Activated T-cell treated with anti-CD3 and anti-CD28 coated beads for 48 hours (primary cell): ENCODE results near the gene VWA1.
"Not testable (repeated sequence)": the region's sequence is repeated elsewhere in the genome, so short reads cannot be mapped to it uniquely, and the experiment has no call there.

Source experiments
- DNase-seq: peaks from one replicate; pipeline ENCODE4 v3.0.0-alpha.2; 2020; ENCODE audit warnings: low read depth

VWA1 gene

DNA sequence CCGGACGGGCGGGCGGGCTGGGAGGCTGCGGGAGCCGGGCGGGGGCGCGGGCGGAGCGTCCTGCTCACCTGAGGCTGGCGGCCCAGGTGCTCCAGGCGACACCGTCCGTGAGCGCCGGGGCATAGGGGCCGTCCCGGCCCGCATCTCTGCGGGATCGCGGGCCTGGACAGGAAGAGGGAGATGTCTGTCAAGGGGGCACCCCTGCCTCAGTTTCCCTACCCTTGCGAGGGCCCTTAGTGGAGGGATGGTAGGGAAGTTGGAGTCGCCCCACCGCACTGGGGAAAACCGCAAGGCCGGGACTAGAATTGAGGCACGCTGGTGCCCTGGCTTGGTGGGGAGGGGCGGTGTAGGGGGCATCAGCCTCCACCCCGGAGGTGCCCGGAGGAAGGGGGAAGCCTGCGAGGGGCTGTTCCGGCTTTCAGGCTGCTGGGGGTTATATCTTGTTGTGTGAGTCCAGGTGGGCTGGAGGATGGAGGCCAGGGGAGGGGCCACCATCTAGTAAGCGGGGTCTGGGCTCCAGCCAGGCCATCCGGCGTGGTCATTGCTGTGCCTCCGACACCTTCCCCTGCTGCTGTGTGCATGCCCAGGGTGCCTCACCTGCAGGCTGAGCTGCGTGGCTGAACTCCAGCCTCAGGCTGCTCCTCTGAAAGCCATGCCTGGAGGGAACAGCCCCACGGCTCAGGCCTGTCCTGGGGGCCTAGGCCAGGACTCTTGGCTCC, 580 bp downstream of the VWA1 start:
- DNase-seq, result no peak

DNA sequence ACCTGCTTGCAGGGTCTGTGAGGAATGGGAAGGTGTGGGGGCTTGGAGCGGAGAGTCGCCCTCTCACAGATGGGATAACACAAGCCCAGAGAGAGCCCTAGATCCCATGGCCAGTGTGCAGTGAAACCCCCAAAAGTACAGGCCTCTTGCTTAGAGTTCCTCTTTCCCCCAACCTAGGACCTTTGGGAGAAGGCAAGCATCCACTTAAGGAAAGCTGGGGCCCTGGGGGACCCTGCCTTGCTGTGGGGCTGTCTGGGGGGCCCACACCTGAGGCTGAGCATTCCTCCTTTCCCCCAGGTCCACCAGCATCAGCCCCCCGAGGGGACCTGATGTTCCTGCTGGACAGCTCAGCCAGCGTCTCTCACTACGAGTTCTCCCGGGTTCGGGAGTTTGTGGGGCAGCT, 1.1 kb downstream of the VWA1 start:
- no peak for DNase-seq

DNA sequence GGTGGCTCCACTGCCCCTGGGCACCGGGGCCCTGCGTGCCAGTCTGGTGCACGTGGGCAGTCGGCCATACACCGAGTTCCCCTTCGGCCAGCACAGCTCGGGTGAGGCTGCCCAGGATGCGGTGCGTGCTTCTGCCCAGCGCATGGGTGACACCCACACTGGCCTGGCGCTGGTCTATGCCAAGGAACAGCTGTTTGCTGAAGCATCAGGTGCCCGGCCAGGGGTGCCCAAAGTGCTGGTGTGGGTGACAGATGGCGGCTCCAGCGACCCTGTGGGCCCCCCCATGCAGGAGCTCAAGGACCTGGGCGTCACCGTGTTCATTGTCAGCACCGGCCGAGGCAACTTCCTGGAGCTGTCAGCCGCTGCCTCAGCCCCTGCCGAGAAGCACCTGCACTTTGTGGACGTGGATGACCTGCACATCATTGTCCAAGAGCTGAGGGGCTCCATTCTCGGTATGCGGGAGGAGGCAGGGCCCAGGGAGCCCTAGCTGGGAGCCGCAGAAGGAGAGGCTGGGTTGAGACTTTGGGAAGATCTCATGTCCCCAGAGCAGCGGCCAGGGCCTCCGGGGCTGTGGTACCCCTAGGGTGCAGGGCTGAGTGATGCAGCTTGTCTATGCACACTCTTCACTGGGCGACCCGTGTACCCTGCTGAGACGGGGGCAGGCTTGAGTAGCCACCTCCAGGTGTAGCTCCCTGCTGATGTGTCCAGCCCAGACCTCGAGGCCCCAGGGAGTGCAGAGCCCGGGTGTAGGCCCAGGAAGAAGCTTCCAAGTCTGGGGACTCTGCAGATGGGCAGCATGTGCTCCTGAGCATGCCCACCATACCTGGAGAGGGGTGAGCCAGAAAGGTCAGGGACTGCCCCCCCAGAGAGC, 1.8 kb downstream of the VWA1 start:
- no peak for DNase-seq

DNA sequence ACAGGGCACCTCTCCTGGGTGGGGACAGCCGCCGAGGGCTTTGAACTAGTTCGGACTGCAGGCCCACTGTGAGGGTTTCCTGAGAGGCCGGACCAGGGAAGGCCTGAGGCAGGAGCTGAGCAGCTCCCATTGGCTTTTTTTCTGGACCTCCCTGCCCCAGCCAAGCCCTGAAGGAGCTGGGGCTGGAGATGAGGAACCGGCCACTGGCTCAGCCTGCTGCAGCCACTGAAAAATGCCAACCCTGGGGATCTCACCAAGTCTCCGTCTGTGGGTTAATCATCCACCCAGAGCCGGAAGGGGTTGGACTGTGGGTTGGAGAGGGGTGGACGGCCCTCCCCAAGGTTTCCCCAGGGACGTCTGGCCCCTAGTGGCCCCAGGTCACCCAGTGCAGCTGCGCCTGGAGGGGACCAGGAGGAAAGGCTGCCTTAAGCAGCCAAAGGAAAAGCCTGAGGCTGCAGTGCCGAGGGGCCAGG, 2.5 kb downstream of the VWA1 start:
- DNase-seq, result no peak

DNA sequence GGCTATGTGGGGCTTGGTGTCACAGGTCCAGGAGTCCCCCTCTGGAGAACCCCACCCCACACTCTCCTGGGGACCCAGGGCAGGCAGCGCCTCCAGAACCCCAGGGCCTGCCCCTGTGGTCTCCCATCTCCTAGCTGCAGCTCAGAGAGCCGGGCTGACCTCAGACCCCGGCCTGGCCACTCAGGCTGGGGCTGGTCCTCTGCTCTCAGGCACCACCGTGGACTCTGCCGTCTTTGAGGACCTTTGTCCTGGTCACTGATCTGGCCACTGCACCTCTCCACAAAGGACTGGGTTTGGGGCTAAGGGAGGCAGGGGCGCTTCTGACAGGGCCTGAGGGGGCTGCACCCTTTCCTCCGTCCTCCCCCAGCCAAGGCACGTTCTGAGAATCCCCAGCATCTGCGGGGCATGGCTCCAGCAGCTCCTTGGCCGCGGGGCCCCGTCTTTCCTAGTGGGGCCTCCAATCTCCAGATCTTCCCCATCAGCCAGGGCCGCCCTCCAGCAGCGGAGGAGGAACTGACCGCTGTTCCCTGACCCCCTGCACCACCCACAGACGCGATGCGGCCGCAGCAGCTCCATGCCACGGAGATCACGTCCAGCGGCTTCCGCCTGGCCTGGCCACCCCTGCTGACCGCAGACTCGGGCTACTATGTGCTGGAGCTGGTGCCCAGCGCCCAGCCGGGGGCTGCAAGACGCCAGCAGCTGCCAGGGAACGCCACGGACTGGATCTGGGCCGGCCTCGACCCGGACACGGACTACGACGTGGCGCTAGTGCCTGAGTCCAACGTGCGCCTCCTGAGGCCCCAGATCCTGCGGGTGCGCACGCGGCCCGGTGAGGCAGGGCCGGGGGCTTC, 3.3 kb downstream of the VWA1 start:
- no peak for DNase-seq

DNA sequence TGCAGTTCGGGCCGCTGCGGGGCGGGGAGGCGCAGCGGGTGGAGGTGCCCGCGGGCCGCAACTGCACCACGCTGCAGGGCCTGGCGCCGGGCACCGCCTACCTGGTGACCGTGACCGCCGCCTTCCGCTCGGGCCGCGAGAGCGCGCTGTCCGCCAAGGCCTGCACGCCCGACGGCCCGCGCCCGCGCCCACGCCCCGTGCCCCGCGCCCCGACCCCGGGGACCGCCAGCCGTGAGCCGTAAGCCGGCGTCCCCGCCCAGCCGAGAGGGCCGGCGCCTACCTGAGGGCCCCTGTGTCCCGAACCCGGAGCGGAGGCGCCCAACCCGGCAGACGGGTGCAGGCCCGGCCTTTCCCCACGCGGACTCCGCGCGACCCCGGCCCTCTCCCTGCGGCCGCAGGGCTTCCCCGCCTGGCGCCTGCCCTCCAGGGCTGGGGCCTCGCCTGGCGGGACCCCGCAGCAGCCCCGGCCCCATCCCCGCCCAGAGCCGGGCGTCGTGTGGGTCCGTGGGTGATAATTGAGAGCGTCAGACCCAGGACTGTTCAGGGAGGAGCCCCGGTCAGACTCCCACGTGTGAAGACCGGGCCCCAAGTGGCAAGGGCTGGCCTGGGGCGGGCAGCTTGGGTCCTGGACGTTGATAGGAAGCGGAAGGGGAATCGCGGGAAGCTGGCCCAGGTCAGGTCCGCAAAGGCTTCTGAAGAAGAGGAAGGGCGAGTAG, 4.2 kb downstream of the VWA1 start:
- DNase-seq, result no peak

DNA sequence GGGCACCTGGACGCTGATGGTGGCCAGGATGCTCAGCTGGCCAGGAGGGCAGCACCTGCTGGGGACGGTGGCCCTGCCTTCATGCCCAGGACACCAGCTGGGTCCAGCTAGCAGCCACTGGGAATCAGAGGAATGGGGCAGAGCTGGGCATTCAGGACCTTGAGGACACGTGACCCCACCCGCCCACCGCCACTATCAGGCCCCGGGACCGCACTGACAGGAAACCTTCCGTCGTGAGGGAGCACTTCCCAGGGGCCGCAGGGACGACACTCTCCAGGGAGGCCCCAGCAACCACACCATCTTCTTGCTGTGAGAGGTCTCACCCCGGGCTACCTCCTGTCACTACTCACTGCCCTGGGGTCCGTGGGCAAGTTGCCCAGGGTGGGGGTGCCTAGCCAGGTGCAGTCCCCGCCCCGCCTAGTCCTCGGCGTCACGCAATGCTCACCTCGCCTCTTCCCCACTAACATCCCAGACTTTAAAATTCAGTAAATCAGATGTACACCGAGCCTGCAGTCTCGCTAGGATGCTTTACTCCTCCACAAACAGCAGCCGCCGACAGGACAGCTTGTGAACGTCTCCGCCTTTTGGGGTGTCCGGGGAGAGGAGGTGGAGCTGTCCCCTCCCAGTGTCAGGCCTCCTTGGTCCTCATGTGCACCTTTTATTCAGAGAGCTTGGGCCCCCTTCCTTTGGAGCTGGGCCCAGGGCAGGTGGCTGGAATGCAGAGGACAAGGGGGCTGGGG, 4.9 kb downstream of the VWA1 start:
- no peak for DNase-seq

DNA sequence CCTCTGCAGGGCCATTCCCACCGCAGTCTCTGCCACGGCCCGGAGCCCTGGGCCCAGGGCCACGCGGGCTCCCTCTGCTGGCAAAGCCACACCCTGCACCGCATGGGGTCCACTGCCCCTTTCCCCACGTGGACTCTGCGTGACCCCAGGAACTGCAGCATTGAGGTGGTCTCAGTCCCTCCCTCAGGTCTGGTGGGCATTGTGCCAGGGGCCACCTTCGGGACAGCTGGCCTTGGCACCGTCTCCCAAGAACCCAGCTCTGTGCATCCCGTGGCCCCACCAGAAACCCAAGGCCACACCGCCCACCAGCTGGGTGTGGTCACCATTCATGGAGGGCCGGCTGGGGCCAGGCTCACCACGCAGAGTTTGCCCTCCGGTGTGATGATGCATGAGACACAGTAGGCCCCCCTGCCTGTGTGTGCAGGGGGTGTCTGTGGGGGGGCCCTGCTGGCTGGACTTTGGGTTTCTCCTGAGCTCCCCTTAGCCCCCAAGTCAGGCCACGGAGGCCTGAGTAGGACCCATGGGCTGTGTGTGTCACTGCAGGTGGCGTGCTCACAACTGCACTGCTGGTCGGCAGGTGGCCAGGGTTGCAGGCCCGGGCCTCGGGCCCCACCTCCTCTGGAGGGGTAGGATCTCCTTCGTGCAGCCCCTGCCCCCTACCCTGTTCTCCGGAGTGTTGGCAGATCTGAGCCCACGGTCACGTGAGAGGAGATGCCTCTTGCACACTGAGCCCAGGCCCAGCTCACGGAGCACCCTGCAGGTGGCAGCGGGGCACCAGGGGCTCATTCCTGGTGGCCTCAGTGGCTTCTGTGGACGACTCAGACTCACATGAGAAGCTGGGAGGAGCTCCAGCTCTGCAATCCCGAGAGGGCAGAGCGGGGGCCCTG, 5.8 kb downstream of the VWA1 start:
- peak; percentile 58 for DNase-seq

DNA sequence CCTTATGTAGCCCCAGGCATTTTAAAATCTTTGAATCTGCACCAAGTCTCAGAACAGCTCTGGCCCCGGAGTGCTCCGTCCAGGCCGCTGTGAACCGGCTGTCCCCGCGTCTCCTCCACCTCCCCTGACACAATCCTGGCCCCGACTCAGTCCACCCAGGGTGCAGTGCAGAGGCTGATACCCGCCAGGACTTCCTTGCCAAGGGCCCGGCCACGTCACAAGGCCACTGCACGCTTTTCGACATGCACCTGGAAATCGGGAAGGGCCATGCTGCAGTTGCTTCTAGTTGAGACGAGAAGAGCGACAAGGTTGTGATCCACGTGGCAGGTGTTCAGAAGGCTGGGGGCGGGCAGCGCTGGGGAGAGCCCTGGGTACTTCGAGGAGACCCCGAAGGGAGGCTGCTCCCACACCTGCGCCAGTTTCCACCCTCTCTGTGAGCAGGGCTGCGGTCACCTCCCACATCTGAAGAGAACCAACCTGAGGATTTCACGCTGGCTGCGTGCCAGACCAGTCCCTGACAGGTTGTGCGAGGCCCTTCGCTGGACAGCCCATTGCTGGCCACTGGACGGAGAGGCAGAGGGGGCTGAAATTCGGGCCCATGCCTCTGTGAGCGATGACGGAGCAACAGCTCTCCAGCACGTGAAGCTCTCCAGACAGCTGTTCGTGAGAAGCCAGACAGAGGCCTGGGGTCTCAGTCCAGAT, 6.7 kb downstream of the VWA1 start:
- no peak for DNase-seq

DNA sequence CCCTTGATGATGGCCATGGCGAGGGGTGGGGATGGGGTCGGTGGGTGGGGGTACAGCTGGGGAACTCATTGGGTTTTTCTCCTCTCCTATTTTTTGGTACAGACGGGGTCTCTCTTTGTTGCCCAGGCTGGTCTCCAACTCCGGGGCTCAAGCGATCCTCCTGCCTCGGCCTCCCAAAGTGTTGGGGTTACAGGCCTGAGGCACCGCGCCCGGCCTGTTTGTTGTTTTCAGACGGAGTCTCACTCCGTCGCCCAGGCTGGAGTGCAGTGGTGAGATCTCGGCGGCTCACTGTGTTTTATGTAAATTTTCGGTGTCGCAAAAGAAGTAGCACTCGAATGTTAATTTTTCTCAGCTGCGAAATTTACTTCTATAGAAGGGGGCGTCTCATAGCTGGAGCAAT, 11.1 kb downstream of the VWA1 start:
- DNase-seq, result not testable (repeated sequence)

DNA sequence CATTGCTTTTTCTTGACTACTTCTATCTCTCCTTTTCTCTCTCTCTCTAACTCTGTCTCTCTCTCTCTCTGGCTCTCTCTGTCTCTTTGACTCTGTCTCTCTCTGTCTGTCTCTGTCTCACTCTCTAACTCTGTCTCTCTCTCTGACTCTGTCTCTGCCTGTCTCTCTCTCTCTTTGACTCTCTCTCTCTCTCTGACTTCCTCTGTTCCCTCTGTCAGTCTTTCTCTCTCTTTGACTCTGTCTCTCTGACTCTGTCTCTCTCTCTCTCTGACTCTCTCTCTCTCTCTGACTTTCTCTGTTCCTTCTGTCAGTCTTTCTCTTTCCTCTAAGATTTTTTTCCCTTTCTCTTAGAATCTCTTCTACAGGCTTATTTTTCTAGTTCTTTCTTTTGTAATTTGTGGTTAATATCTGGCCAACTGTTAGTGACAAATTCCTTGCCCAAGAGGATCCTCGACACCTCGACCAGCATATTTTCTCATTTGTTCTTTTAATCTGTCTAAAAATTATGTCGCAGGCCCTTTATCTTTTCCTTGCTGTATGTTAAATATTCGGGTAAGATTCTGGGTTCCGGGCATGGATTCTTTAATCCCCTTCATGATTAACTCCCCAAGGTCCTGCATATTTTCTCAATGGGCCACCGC, 13.7 kb downstream of the VWA1 start, which contains the start of gene ATAD3C:
ATAD3C (plus strand) TSS at position 591 of the 641 bp plus-strand sequence. CDS start 995 bp downstream, outside the sequence.
- no peak for DNase-seq

DNA sequence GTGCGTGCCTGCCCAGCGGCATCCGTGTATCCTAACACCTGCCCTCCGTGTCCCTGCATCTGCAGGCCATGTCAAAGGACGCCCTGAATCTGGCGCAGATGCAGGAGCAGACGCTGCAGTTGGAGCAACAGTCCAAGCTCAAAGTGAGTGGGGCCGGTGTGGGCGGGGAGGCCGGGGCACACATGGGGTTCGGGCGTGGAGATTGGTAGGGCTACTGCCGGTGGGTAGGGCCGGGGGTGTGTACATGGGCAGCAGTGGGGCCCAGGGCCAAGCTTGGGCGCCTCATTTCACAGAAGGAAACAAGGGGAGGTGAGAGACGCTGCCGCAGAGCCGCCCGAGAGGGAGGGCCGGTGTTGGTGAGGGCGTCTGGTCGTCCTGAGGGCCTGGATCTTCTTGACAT, 15.1 kb downstream of the VWA1 start:
- DNase-seq, result not testable (repeated sequence)

DNA sequence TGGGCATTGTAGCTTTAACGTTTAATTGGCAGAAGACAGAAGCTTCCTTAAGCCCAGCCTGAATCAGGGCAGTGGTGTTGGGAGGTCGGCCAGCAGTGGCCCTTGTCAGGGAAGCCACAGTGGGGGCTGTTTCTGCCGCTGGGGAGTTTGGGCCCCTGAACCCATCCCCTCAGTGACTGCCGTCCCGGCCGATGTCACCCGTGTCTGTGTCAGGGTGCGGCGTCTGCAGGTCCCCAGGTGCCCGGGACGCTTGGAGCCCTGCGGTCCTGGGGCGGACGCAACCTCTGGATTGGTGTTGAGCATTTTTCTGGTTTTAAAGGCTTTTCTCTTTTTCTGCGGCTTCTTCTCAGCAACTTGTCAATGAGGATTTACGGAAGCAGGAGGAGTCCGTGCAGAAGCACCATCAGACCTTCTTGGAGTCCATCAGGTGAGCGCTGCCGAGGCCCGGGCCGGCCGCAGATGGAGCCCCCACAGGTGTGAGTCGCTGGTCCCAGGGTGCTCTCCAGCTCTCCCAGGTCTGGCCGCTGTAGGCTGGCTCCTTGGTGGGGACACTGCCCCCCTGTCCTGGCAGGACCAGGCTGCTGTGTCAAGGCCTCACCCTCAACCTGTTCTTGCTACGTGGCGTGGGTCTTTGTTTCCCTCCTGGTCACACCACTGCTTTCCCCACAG, 16.3 kb downstream of the VWA1 start:
- no peak for DNase-seq

DNA sequence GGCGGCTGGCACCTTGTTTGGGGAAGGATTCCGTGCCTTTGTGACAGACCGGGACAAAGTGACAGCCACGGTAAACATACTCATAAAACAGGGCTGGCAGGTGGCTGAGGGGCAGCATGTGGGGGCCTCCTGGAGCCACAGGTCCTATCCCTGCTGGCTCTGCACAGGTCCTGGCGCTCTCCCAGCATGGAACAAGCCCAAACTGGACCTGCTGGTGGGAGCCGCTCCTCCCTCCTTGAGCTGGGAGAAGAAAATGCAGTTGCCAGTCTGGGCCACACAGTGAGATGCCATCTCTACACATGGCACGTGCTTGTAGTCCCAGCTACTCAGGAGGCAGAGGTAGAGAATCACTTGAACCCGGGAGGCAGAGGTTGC, 16.9 kb downstream of the VWA1 start:
- DNase-seq, result not testable (repeated sequence)

DNA sequence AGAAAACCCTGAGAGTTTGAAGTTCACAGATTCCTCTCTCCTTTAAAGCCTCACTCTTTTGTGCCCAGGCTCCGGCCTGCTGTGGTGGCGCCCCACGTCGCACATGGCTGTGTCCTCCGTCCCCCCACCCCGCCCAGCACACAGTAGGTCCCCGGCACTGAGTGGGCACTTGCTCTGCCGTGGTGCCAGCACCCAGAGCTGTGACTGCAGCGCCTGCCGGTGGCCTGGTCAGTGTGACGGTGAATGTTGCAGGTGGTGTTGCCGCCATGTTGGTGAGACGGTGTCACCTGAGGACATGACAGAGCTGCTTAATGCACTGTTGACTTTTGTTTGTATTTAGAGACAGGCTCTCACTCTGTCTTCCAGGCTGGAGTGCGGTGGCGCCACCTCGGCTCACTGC, 17.4 kb downstream of the VWA1 start:
- no peak for DNase-seq

DNA sequence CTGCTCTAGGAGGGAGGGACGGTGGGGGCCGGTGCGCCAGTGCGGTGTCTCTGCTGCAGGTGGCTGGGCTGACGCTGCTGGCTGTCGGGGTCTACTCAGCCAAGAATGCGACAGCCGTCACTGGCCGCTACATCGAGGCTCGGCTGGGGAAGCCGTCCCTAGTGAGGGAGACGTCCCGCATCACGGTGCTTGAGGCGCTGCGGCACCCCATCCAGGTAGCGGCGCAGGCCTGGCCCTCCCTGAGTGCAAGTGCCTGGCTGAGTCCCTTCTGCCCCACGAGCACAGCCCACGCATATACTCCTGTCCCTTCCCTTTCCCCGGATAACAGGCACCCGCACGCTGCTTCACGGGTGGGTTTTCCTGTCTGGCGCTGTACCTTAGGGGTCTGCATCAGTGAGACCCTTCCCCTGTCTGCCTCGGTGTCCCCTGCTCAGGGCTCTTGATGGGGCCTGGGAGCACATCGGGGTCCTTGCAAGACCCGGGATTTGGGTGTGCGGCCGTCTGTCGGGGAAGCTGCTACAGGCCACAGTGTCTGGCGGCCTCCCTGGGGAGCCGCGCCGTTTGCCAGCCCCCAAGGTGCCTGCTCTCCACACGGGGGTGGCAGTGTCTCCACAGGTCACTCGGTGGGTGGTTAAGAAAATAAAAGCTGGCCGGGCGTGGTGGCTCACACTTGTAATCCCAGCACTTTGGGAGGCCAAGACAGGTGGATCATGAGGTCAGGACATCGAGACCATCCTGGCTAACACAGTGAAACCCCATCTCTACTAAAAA, 19.0 kb downstream of the VWA1 start:
- DNase-seq, result not testable (repeated sequence)

DNA sequence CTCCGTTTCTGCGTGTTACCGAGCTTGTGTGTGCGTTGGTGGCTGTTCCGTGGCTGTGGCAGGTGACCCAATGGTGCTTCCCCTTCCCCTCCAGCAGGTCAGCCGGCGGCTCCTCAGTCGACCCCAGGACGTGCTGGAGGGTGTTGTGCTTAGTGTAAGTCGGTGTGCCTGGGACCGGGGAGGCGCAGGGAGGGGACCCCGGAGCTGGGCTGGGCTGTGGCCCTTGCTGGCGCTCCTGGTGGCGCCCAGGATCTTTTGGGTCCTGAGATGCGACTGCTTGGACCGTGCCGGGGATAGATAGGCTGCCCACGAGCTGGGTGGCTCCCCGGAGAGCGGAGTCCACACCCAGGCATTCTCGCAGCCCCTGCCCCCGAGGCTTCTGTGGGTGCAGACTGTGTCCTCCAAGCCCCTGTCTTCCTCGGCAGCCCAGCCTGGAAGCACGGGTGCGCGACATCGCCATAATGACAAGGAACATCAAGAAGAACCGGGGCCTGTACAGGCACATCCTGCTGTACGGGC, 19.9 kb downstream of the VWA1 start:
- DNase-seq, result no peak
